GM18505 (cell line): Measurements from ENCODE around the gene NUP205.

Experiments
- ATAC-seq: cut with Tn5 transposase; IDR thresholded peaks from one replicate; pipeline ENCODE4 v1.9.1; 2021; ENCODE audit not compliant: unreplicated experiment
- POLR2A ChIP-seq: IDR thresholded peaks from 4 replicates; pipeline ENCODE4 v1.6.1; 2011; ENCODE audit warnings: borderline replicate concordance; ENCODE audit not compliant: insufficient read depth, insufficient read length; ENCODE audit errors: extremely low read depth

The NUP205 gene

GRCh38 chr7:135523146-135523545 is 34.6 kb upstream of the NUP205 start:
- ATAC-seq = no peak
- no peak for TF ChIP-seq POLR2A

- TF ChIP-seq POLR2A = no peak
- ATAC-seq = no peak
Measured at GRCh38 chr7:135525426-135525825, 32.3 kb upstream of the NUP205 start.

GRCh38 chr7:135527025-135527424 is 30.7 kb upstream of the NUP205 start:
- ATAC-seq = no peak
- no peak for TF ChIP-seq POLR2A

DNA sequence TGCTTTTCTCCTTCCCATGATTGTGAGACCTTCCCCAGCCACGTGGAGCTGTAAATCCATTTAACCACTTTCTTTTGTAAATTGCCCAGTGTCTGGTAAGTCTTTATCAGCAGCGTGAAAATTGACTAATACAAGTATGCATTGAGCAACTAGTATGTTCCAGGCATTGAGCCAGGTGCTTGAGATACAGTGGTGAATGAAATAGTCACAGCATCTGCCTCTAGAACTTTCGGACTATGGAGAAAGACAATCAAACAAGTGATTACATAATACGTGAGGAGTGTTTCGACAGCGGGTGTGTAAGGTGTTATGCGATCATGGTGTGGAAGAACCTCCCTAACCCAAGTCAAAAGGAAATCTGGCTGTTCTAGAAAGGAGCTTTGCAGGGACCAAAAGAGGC is 21.6 kb upstream of the NUP205 start:
- no peak for ATAC-seq
- no peak for TF ChIP-seq POLR2A

- ATAC-seq = no peak
- no peak for TF ChIP-seq POLR2A
Measured at GRCh38 chr7:135537453-135537852, 20.3 kb upstream of the NUP205 start.

- TF ChIP-seq POLR2A = no peak
- ATAC-seq = no peak
Measured at GRCh38 chr7:135537905-135538304, 19.8 kb upstream of the NUP205 start.

DNA sequence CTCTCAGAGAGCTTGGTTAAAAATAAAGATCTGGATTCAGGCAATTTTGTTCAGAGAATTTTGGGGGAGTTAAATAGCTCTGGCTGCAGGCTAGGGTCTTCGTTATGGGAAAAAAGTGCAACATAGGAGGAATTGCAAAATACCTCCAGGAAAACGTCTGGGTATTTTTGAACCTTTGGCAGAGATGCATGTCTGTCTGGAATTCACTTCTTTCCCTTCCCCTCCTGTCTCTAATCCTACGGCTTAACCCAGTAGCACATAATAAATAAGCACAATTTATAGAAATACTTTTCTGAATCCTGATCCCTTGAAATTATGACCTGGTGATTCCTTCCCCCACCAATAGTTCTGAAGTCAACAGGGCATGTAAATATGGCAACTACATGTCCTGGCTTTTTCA is 19.3 kb upstream of the NUP205 start:
- ATAC-seq = no peak
- TF ChIP-seq POLR2A = no peak

DNA sequence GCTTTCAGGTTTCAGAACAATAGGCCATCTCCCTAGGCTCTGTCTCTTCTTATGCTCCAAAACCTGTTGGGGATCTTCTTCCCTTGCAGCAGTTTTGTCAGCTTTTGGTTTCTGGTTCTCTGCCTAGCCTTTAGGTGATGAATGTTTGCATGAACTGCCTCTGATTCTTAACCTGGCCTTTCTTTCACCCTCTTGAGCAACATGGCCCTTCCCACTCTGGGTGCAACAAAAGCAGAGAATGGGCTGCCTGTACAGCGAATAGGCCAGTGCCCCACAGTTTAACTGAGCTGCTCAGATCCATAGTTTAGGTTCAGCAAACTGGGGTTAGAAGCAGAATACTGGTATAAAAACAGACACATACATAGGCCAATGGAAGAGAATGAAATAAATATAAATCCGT is 18.1 kb upstream of the NUP205 start:
- ATAC-seq = no peak
- TF ChIP-seq POLR2A = no peak

DNA sequence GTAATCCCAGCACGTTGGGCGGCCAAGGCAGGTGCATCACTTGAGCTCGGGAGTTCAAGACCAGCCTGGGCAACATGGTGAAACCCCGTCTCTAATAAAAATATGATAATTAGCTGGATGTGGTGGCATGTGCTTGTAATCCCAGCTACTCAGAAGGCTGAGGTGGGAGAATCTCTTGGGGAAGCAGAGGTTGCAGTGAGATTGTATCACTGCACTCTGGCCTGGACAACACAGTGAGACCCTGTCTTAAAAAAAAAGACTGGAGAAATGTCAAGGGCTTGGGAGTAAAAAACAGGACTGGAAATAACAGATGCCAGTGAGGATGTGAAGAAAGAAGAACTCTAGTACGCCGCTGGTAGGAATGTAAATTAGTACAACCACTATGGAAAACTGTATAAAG is 16.7 kb upstream of the NUP205 start:
- TF ChIP-seq POLR2A = no peak
- no peak for ATAC-seq

GRCh38 chr7:135550196-135550595 is 7.5 kb upstream of the NUP205 start:
- no peak for TF ChIP-seq POLR2A
- no peak for ATAC-seq

DNA sequence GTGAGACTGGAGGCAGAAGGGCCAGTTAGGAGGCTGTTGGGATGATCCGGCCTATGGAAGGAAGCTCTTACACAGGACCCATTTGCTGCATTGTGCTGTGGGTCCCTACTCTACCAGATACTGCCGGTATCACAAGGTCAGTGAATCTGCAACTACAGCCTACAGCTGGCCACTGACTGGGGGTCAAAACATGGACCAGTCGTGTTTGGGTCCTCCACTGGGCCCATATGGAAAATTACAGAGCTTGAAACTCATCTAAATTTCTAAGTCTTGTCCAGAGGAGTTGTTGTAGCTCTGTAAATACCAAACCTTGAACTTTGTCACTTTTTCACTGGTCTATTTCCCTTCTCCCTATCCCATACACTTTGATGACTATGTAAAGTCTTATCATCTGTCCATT is 5.6 kb upstream of the NUP205 start:
- ATAC-seq = no peak
- TF ChIP-seq POLR2A = no peak

- ATAC-seq = no peak
- TF ChIP-seq POLR2A = no peak
Measured at GRCh38 chr7:135553346-135553745, 4.4 kb upstream of the NUP205 start.

DNA sequence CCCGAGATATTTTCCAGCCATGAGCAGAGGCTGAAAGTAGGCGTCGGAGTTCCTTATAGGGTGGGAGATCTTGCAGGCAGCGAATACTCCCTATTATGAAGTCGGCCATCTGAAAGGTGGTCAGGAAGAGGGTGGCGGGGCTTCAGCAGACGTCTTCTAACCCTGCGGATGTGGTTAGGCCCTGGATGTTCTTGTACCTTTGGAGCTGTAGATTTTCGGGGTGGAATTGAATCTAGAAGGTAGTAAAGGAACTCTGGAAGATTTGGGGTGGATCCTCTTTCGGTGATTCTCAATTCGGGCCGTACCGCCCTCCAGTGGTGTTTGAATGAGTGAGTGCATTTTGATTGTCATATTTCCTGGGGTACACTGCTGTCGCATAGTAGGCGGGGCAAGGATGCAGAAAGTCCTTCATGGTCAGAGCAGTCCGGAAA is 635 bp downstream of the NUP205 start:
- peak; percentile 63 for ATAC-seq
- no peak for TF ChIP-seq POLR2A

GRCh38 chr7:135558881-135559280 is 1.2 kb downstream of the NUP205 start:
- ATAC-seq = no peak
- no peak for TF ChIP-seq POLR2A

- no peak for ATAC-seq
- TF ChIP-seq POLR2A = no peak
Measured at GRCh38 chr7:135560631-135561030, 2.9 kb downstream of the NUP205 start.
